AG04450 (cell line): ENCODE data around the gene TACSTD2. TPM values are rescaled to one million over a fixed set of nuclear protein-coding genes. Genes with fewer than 3 reads are reported as not detected.

Experiments
- CTCF ChIA-PET: fragments of 300-600, 350-600 bp; formaldehyde crosslinking; extraction: SDS; loops from one replicate; lab custom pipeline; 2022; ENCODE audit warnings: antibody characterized with exemption, inconsistent platforms; lab: Charles Lee
- POLR2A ChIA-PET: fragments of 350-600 bp; formaldehyde crosslinking; extraction: SDS; loops from one replicate; lab custom pipeline; 2021; ENCODE audit warnings: antibody characterized with exemption, inconsistent platforms; lab: Yijun Ruan, JAX
- DNase-seq: peaks from one replicate; pipeline ENCODE4 v3.0.0-alpha.2; 2011; ENCODE audit warnings: low read depth, low spot score
- H3K27ac ChIP-seq: one replicate; pipeline ENCODE4 v1.5.1; 2012; ENCODE audit warnings: low read depth, low read length, control low read depth
- H3K27me3 ChIP-seq: one replicate; pipeline ENCODE4 v1.6.0; 2012; ENCODE audit warnings: low read length; ENCODE audit not compliant: control insufficient read depth, insufficient read depth
- H3K4me3 ChIP-seq: 2 replicates; pipeline ENCODE4 v1.5.1; 2011; ENCODE audit warnings: mild to moderate bottlenecking, low read depth, low read length, control low read depth
- H3K9me3 ChIP-seq: 2 replicates; pipeline ENCODE4 v1.5.1; 2012; ENCODE audit warnings: low read length; ENCODE audit not compliant: control insufficient read depth, insufficient read depth
- CTCF ChIP-seq: IDR thresholded peaks from 2 replicates; pipeline ENCODE4 v1.5.1; 2011; ENCODE audit warnings: low read depth, low read length, control low read depth, inconsistent platforms
- polyA plus RNA-seq: library from polyadenylated mRNA; depleted of rRNA; stranded (reverse); fragments of >200 nt; gene quantifications from 2 replicates; pipeline ENCODE4 v1.2.3, GENCODE V29; 2011

TACSTD2 gene
- polyA plus RNA-seq, 1 experiment = 0.07 TPM

GRCh38 chr1:58581641-58582040 is 4.6 kb upstream of the TACSTD2 start:
- POLR2A ChIA-PET = no interaction called here
- no peak for TF ChIP-seq CTCF
- CTCF ChIA-PET = interaction anchor here (1.2 to 3.2 kb wide), 2 partner anchors 66 to 70 kb away, joined by 4 to 15 read pairs; no protein-coding TSS in a partner anchor
- no peak for DNase-seq
- Histone ChIP-seq H3K4me3 (no peak overlapping the region), H3K9me3 (peaks cover 3% of the 10 kb centered on the region; the same call in 1 of the 2 replicates), H3K27me3 (peaks cover 11% of the 10 kb centered on the region), H3K27ac (no peak overlapping the region)

- no peak for TF ChIP-seq CTCF
- H3K4me3 ChIP-seq = no peak overlapping the region
- H3K9me3 ChIP-seq = peaks cover 9% of the 10 kb centered on the region; the same call in 1 of the 2 replicates
- no peak for DNase-seq
- CTCF ChIA-PET = interaction anchor here (1.5 to 3.2 kb wide), 3 partner anchors 33 to 72 kb away, joined by 5 to 15 read pairs (median 8); partner anchors contain the start of gene OMA1
- H3K27ac ChIP-seq = no peak overlapping the region
- peaks cover 26% of the 10 kb centered on the region for H3K27me3 ChIP-seq
- POLR2A ChIA-PET = no interaction called here
Measured at GRCh38 chr1:58580186-58580585, 3.1 kb upstream of the TACSTD2 start.

GRCh38 chr1:58577654-58578030 is 590 bp upstream of the TACSTD2 start:
- DNase-seq = no peak
- Histone ChIP-seq H3K27me3 (peaks cover 50% of the 10 kb centered on the region), H3K4me3 (no peak overlapping the region), H3K9me3 (peaks cover 9% of the 10 kb centered on the region; the same call in 1 of the 2 replicates), H3K27ac (no peak overlapping the region)
- CTCF ChIA-PET = interaction anchor here (1.1 to 1.6 kb wide), 2 partner anchors 30 to 62 kb away, joined by 3 to 6 read pairs; no protein-coding TSS in a partner anchor
- TF ChIP-seq CTCF = no peak
- POLR2A ChIA-PET = no interaction called here

GRCh38 chr1:58576325-58576726 is 726 bp downstream of the TACSTD2 start:
- H3K27me3 ChIP-seq = peaks cover 56% of the 10 kb centered on the region
- DNase-seq = no peak
- H3K9me3 ChIP-seq = peaks cover 9% of the 10 kb centered on the region; the same call in 1 of the 2 replicates
- POLR2A ChIA-PET = no interaction called here
- H3K27ac ChIP-seq = no peak overlapping the region
- no peak for TF ChIP-seq CTCF
- H3K4me3 ChIP-seq = peak overlapping the region; percentile 27; the same call in 1 of the 2 replicates
- CTCF ChIA-PET = no interaction called here

- TF ChIP-seq CTCF = no peak
- ChIA-PET CTCF (interaction anchor here (0.6 to 1.1 kb wide), 2 partner anchors 20 to 77 kb away, joined by 3 read pairs; no protein-coding TSS in a partner anchor), POLR2A (no interaction called here)
- DNase-seq = no peak
- Histone ChIP-seq H3K9me3 (peaks cover 9% of the 10 kb centered on the region; the same call in 1 of the 2 replicates), H3K27ac (no peak overlapping the region), H3K27me3 (peaks cover 62% of the 10 kb centered on the region), H3K4me3 (no peak overlapping the region)
Measured at GRCh38 chr1:58575551-58576324, 1.3 kb downstream of the TACSTD2 start.
